KOPT-K1 (cell line): ENCODE data around the gene SUN1.

Experiments
- H3K27ac ChIP-seq: fragments of 200-600 bp; sonication (generic); 2 replicates; pipeline ENCODE4 v1.5.1; 2016; ENCODE audit warnings: antibody characterized with exemption, mild to moderate bottlenecking, low read depth, low read length; ENCODE audit not compliant: poor library complexity, severe bottlenecking
- H3K36me3 ChIP-seq: fragments of 200-600 bp; sonication (generic); 2 replicates; pipeline ENCODE4 v1.5.1; 2017; ENCODE audit warnings: antibody characterized with exemption, mild to moderate bottlenecking, low read length, moderate library complexity; ENCODE audit not compliant: insufficient read depth
- H3K9me3 ChIP-seq: fragments of 200-600 bp; sonication (generic); 2 replicates; pipeline ENCODE4 v1.5.1; 2017; ENCODE audit warnings: antibody characterized with exemption, low read length, mild to moderate bottlenecking; ENCODE audit not compliant: insufficient read depth, poor library complexity, severe bottlenecking

The SUN1 gene

GRCh38 chr7:823649-824048, 8.6 kb upstream of the SUN1 start:
- Histone ChIP-seq H3K36me3 (no peaks in the 10 kb centered on the region), H3K27ac (no peak overlapping the region), H3K9me3 (no peaks in the 10 kb centered on the region)

GRCh38 chr7:824081-824480, 8.2 kb upstream of the SUN1 start:
- H3K9me3 ChIP-seq, result no peaks in the 10 kb centered on the region
- H3K27ac ChIP-seq, result no peak overlapping the region
- no peaks in the 10 kb centered on the region for H3K36me3 ChIP-seq

- H3K27ac ChIP-seq, result no peak overlapping the region
- H3K36me3 ChIP-seq, result no peaks in the 10 kb centered on the region
- H3K9me3 ChIP-seq, result no peaks in the 10 kb centered on the region
These were observed 7.6 kb upstream of the SUN1 start for GRCh38 chr7:824664-825063.

GRCh38 chr7:825386-825785, 6.9 kb upstream of the SUN1 start:
- Histone ChIP-seq H3K9me3 (no peaks in the 10 kb centered on the region), H3K27ac (no peak overlapping the region), H3K36me3 (no peaks in the 10 kb centered on the region)

DNA sequence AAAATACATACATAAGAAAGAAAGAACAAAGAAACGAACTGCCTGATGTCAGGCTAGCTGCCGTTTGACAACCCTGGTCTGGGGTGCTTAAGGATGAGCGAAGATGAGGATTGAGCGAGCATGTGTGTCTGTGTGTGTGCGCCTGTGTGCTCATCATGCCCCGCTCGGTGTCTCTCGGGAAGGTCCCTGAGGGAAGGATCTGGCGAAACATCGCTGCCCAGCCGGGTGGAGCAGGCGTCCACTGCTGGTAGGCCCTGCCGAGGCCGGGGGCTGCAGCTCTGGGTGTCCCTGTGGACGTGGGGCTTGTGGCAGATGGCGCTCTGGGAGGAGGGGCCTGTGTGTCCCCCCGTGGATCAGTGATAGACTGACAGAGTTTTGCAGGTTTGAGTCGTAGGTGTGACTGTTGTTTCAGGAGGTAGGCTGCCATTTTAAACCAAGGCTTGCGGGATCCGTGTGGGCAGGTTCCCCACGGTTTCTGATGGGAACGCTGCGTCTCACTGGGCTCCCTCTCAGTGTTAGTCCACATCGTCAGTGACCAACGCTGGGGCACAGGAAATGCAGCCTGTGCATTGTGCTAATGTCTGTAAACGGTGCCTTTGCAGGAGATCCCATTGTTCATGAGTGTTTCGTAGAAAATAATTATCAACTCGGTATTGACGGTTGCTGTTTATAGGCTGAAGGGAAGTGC, 5.9 kb upstream of the SUN1 start:
- Histone ChIP-seq H3K36me3 (no peaks in the 10 kb centered on the region), H3K27ac (no peak overlapping the region), H3K9me3 (no peaks in the 10 kb centered on the region)

DNA sequence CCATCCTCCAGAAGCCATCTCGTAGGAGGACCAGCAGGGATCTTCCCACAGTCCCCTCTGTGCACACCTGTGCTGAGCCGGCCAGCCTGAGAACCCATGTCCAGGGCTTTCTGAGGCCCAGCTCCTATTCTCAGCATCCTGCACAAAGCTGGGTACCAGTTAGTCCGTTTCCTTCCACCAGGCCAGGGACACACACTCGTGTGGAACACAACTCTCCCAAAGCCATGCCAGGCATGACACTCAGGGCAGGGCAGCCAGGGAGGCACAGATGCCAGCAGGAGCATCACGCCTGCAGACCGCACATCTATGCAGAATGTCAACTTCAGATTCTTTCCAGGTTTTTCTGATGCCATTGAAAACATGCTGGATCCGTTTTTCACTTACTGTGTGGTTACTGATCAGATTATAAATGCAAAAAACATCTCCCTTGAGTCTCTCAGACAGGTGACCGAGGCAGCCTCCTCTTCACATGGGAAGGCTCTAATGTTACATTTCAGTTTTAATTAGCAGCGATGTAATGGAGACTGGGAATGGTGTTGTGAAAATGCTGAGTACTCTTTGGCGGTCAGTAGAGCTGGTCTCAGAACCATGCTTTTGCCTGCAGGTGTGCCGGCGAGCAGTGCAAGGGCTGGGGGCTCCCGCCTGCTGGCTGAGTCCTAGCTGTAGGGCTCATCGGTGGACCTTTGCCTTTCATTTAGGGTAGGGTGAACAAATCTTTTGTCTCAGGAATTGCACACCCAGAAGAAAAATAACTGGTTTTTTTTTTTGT, 3.3 kb upstream of the SUN1 start:
- Histone ChIP-seq H3K36me3 (0 out of 2 replicates have a peak, but pooled peaks cover 13% of the 10 kb centered on the region), H3K9me3 (no peaks in the 10 kb centered on the region), H3K27ac (no peak overlapping the region)

DNA sequence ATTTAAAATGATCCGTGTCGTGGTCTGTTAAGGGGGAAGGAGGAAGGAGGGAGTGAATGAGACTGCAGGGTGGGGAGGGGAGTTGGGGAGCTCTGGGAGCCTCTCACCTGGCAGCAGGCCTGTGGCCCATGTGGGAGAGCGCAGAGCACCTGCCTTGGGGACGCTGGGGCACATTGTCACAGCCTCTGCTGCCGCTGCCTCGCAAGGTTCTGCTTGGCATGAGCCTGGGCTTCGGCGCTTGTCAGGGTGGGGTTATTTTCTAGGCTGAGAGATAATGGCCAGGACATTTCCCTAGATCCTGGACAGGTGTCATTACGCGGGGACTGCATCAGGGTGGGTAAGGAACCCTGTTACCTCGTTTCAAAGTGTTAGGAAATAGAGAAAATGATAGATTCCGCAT, 2.2 kb upstream of the SUN1 start:
- H3K27ac ChIP-seq, result no peak overlapping the region
- 0 out of 2 replicates have a peak, but pooled peaks cover 13% of the 10 kb centered on the region for H3K36me3 ChIP-seq
- H3K9me3 ChIP-seq, result no peaks in the 10 kb centered on the region

GRCh38 chr7:831596-832166, 595 bp upstream of the SUN1 start:
- Histone ChIP-seq H3K27ac (no peak overlapping the region), H3K36me3 (peaks cover 25% of the 10 kb centered on the region; the same call in 1 of the 2 replicates), H3K9me3 (no peaks in the 10 kb centered on the region)

DNA sequence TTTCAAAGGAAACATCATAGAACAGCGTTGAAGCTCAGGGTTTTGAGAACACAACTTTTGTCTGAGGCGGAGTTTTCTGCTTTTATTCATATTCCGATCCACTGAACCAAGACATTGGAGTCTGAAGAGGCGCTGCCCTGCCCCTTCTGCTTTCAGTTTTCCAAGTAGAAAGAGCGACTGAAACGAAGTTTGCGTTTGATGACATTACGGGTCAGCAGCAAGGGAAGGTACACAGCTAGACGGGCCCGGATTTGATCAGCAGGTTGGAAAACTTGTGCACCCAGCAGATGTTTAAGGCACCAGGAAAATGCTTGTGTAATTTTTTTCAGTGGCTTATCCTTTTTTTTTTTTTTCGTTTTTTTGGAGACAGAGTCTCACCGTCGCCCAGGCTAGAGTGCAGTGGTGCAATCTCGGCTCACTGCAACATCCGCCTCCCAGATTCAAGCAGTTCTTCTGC, 720 bp downstream of the SUN1 start:
- no peaks in the 10 kb centered on the region for H3K9me3 ChIP-seq
- peaks cover 30% of the 10 kb centered on the region; the same call in 1 of the 2 replicates for H3K36me3 ChIP-seq
- no peak overlapping the region for H3K27ac ChIP-seq

DNA sequence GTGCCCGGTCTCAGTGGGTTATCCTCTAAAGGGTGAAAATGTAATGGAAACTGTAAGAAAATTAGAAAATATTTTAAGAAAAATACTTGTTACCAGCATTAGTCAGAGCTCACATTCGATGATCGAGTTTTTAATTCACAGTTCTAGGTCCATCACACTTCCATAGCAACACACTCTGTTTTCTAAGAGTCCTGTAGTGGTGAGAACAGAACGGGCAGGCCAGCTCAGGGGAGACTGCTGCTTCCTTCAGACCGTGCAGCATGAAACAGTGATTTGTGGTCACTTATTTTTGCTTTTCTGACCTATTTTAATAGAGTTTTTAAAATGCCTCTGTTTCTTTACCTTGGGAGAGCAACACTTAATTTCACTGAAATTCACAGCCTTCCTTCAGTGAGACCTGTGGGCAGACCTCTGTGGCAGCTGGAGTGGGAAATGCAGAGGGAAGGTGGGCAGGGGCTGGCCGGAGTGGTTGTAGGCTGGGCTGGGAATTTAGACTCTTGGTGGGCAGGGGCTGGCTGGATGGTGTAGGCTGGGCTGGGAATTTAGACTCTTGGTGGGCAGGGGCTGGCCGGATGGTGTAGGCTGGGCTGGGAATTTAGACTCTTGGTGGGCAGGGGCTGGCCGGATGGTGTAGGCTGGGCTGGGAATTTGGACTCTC, 1.5 kb downstream of the SUN1 start:
- no peaks in the 10 kb centered on the region for H3K9me3 ChIP-seq
- peaks cover 35% of the 10 kb centered on the region for H3K36me3 ChIP-seq
- no peak overlapping the region for H3K27ac ChIP-seq

GRCh38 chr7:834277-834676, 2.0 kb downstream of the SUN1 start:
- Histone ChIP-seq H3K36me3 (peaks cover 40% of the 10 kb centered on the region), H3K27ac (no peak overlapping the region), H3K9me3 (no peaks in the 10 kb centered on the region)

DNA sequence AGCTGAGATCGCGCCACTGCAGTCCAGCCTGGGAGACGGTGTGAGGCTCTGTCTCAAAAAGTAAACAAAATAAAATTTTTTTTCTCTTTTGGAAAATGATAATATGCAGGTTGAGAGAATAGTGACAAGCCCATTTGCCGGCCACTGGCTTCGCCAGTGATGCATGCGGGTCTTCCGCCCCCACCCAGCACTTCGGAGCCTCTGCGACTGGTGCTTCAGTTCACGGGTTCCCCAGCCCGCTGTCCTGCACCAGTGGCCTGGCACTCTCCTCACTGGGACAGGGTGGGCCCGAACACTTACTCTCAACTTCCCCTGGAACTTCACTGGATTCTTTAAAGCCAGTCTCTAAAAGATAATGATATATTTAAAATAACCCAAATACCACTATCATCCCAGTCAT, 2.7 kb downstream of the SUN1 start:
- H3K36me3 ChIP-seq, result peaks cover 45% of the 10 kb centered on the region
- H3K9me3 ChIP-seq, result no peaks in the 10 kb centered on the region
- no peak overlapping the region for H3K27ac ChIP-seq

GRCh38 chr7:835485-836401, 3.5 kb downstream of the SUN1 start:
- no peaks in the 10 kb centered on the region for H3K9me3 ChIP-seq
- H3K27ac ChIP-seq, result no peak overlapping the region
- peaks cover 49% of the 10 kb centered on the region for H3K36me3 ChIP-seq

GRCh38 chr7:836429-836828, 4.2 kb downstream of the SUN1 start:
- Histone ChIP-seq H3K27ac (no peak overlapping the region), H3K36me3 (peaks cover 52% of the 10 kb centered on the region), H3K9me3 (no peaks in the 10 kb centered on the region)
